ENCODE measurements around the gene CDC42SE2. TPM values are rescaled to one million over a fixed set of nuclear protein-coding genes. Genes with fewer than 3 reads are reported as not detected.
"Not testable (repeated sequence)": the region's sequence is repeated elsewhere in the genome, so short reads cannot be mapped to it uniquely, and the experiment has no call there.

Gene CDC42SE2
- total RNA-seq, 2 experiments from 2014 or later = 68.3 to 99.6 TPM

GRCh38 chr5:131312235-131312772 lies 48.5 kb downstream of the CDC42SE2 start:
- ATAC-seq; intact Hi-C loops (cut with DNase I, micrococcal nuclease); H3K27me3 Mint-ChIP-seq; H3K9me3 Mint-ChIP-seq (ENCODE audit: low read depth); POLR2A ChIA-PET: not testable (repeated sequence)
- DNase-seq = peak; percentile 54
- H3K27ac Mint-ChIP-seq = peak overlapping the region; percentile 33
- peaks cover 75% of the 10 kb centered on the region for H3K4me1 Mint-ChIP-seq
- CTCF ChIA-PET = interaction anchor here (0.6 to 1.2 kb wide), 2 partner anchors 62 to 71 kb away, joined by 3 read pairs; no protein-coding TSS in a partner anchor
- H3K4me3 Mint-ChIP-seq = peak overlapping the region; percentile 63
- H3K36me3 Mint-ChIP-seq (ENCODE audit: low read depth) = peaks cover 21% of the 10 kb centered on the region

GRCh38 chr5:131316026-131316425 lies 52.2 kb downstream of the CDC42SE2 start:
- intact Hi-C loops (cut with DNase I, micrococcal nuclease) = no loop called here
- Mint-ChIP-seq H3K27me3 (no peaks in the 10 kb centered on the region), H3K4me1 (peaks cover 70% of the 10 kb centered on the region), H3K36me3 (ENCODE audit: low read depth) (peaks cover 42% of the 10 kb centered on the region), H3K27ac (peak overlapping the region; percentile 58), H3K9me3 (ENCODE audit: low read depth) (peaks cover 2% of the 10 kb centered on the region), H3K4me3 (no peak overlapping the region)
- no peak for ATAC-seq
- POLR2A ChIA-PET = no interaction called here
- no peak for DNase-seq
- CTCF ChIA-PET = interaction anchor here (0.8 to 1.0 kb wide), 2 partner anchors 8 to 20 kb away, joined by 3 to 4 read pairs; no protein-coding TSS in a partner anchor

- POLR2A ChIA-PET = no interaction called here
- ATAC-seq = no peak
- CTCF ChIA-PET = interaction anchor here (0.6 kb wide), 1 partner anchor 66 kb away, joined by 3 read pairs; no protein-coding TSS in a partner anchor
- Mint-ChIP-seq H3K4me3 (no peak overlapping the region), H3K27me3 (no peaks in the 10 kb centered on the region), H3K36me3 (ENCODE audit: low read depth) (peaks cover 48% of the 10 kb centered on the region), H3K9me3 (ENCODE audit: low read depth) (peaks cover 2% of the 10 kb centered on the region), H3K27ac (peak overlapping the region; percentile 5), H3K4me1 (peaks cover 73% of the 10 kb centered on the region)
- DNase-seq = no peak
- intact Hi-C loops (cut with DNase I, micrococcal nuclease) = no loop called here
Measured at GRCh38 chr5:131316822-131317221, 53.0 kb downstream of the CDC42SE2 start.

GRCh38 chr5:131318455-131318854 lies 54.6 kb downstream of the CDC42SE2 start:
- DNase-seq = no peak
- Mint-ChIP-seq H3K27me3 (no peaks in the 10 kb centered on the region), H3K36me3 (ENCODE audit: low read depth) (peaks cover 57% of the 10 kb centered on the region), H3K4me3 (no peak overlapping the region), H3K9me3 (ENCODE audit: low read depth) (peaks cover 2% of the 10 kb centered on the region), H3K27ac (no peak overlapping the region), H3K4me1 (peaks cover 69% of the 10 kb centered on the region)
- intact Hi-C loops (cut with DNase I, micrococcal nuclease) = no loop called here
- no peak for ATAC-seq
- ChIA-PET CTCF (interaction anchor here (0.6 kb wide), 1 partner anchor 161 kb away, joined by 4 read pairs; no protein-coding TSS in a partner anchor), POLR2A (no interaction called here)

GRCh38 chr5:131321066-131321465 lies 57.2 kb downstream of the CDC42SE2 start:
- Mint-ChIP-seq H3K36me3 (ENCODE audit: low read depth) (peaks cover 60% of the 10 kb centered on the region), H3K27ac (peak overlapping the region; percentile 63), H3K27me3 (no peaks in the 10 kb centered on the region), H3K4me3 (no peak overlapping the region), H3K4me1 (peaks cover 65% of the 10 kb centered on the region), H3K9me3 (ENCODE audit: low read depth) (peaks cover 2% of the 10 kb centered on the region)
- intact Hi-C loops (cut with DNase I, micrococcal nuclease) = loop anchor here in 1 of 2 experiments (2.0 to 5.0 kb wide), 2 partner anchors 32 to 61 kb away; no protein-coding TSS in a partner anchor
- CTCF ChIA-PET = interaction anchor here (0.6 to 1.2 kb wide), 4 partner anchors 32 to 263 kb away, joined by 3 read pairs; no protein-coding TSS in a partner anchor
- DNase-seq (no peak), ATAC-seq (peak; percentile 66)
- POLR2A ChIA-PET = interaction anchor here (0.6 kb wide), 2 partner anchors 36 to 59 kb away, joined by 4 read pairs; no protein-coding TSS in a partner anchor

GRCh38 chr5:131322926-131323325 lies 59.1 kb downstream of the CDC42SE2 start:
- peaks cover 53% of the 10 kb centered on the region for H3K36me3 Mint-ChIP-seq (ENCODE audit: low read depth)
- no peak for ATAC-seq

GRCh38 chr5:131323378-131323777 lies 59.5 kb downstream of the CDC42SE2 start:
- Mint-ChIP-seq H3K36me3 (ENCODE audit: low read depth) (peaks cover 50% of the 10 kb centered on the region), H3K4me3 (no peak overlapping the region), H3K4me1 (peaks cover 69% of the 10 kb centered on the region), H3K9me3 (ENCODE audit: low read depth) (peaks cover 2% of the 10 kb centered on the region), H3K27ac (no peak overlapping the region), H3K27me3 (no peaks in the 10 kb centered on the region)
- DNase-seq (no peak), ATAC-seq (no peak)
- POLR2A ChIA-PET = no interaction called here
- CTCF ChIA-PET = interaction anchor here (1.0 kb wide), 1 partner anchor 29 kb away, joined by 3 read pairs; no protein-coding TSS in a partner anchor
- intact Hi-C loops (cut with DNase I, micrococcal nuclease) = loop anchor here (2.0 to 5.0 kb wide), 3 partner anchors 33 to 59 kb away; no protein-coding TSS in a partner anchor

More at GRCh38 chr5:131322926-131323325, 59.1 kb downstream of the CDC42SE2 start:
- H3K27me3 Mint-ChIP-seq = no peaks in the 10 kb centered on the region
- peak overlapping the region; percentile 84 for H3K27ac Mint-ChIP-seq
- intact Hi-C loops (cut with DNase I, micrococcal nuclease) = loop anchor here (2.0 to 5.0 kb wide), 3 partner anchors 34 to 59 kb away; no protein-coding TSS in a partner anchor
- H3K9me3 Mint-ChIP-seq (ENCODE audit: low read depth) = no peaks in the 10 kb centered on the region
- no peak overlapping the region for H3K4me3 Mint-ChIP-seq
- ChIA-PET POLR2A (no interaction called here), CTCF (no interaction called here)
- no peak for DNase-seq
- H3K4me1 Mint-ChIP-seq = peaks cover 65% of the 10 kb centered on the region

GRCh38 chr5:131324303-131324702 lies 60.5 kb downstream of the CDC42SE2 start:
- H3K4me1 Mint-ChIP-seq = peaks cover 78% of the 10 kb centered on the region
- POLR2A ChIA-PET = no interaction called here

GRCh38 chr5:131328536-131329285 lies 64.9 kb downstream of the CDC42SE2 start:
- Mint-ChIP-seq H3K36me3 (ENCODE audit: low read depth) (peaks cover 42% of the 10 kb centered on the region), H3K27me3 (no peaks in the 10 kb centered on the region), H3K4me1 (peaks cover 62% of the 10 kb centered on the region), H3K4me3 (no peak overlapping the region), H3K27ac (peak overlapping the region; percentile 87), H3K9me3 (ENCODE audit: low read depth) (peaks cover 3% of the 10 kb centered on the region)
- CTCF ChIA-PET = interaction anchor here (0.8 to 1.9 kb wide), 3 partner anchors 10 to 53 kb away, joined by 3 to 5 read pairs (median 4); no protein-coding TSS in a partner anchor
- no peak for DNase-seq
- POLR2A ChIA-PET = interaction anchor here (1.5 kb wide), 1 partner anchor 48 kb away, joined by 3 read pairs; no protein-coding TSS in a partner anchor
- ATAC-seq = peak; percentile 78
- intact Hi-C loops (cut with DNase I, micrococcal nuclease) = loop anchor here in 1 of 2 experiments (2.0 kb wide), 1 partner anchor 54 kb away; no protein-coding TSS in a partner anchor

More at GRCh38 chr5:131324303-131324702, 60.5 kb downstream of the CDC42SE2 start:
- Mint-ChIP-seq H3K27ac (peak overlapping the region; percentile 19), H3K4me3 (no peak overlapping the region), H3K9me3 (ENCODE audit: low read depth) (peaks cover 3% of the 10 kb centered on the region), H3K36me3 (ENCODE audit: low read depth) (peaks cover 50% of the 10 kb centered on the region), H3K27me3 (no peaks in the 10 kb centered on the region)
- intact Hi-C loops (cut with DNase I, micrococcal nuclease) = loop anchor here in 1 of 2 experiments (5.0 kb wide), 1 partner anchor 58 kb away; no protein-coding TSS in a partner anchor
- ATAC-seq (no peak), DNase-seq (no peak)
- CTCF ChIA-PET = interaction anchor here (0.7 to 1.9 kb wide), 3 partner anchors 9 to 52 kb away, joined by 3 to 5 read pairs (median 4); no protein-coding TSS in a partner anchor

- ChIA-PET POLR2A (interaction anchor here (1.5 kb wide), 1 partner anchor 48 kb away, joined by 3 read pairs; no protein-coding TSS in a partner anchor), CTCF (interaction anchor here (0.7 to 1.9 kb wide), 4 partner anchors 9 to 55 kb away, joined by 3 to 5 read pairs (median 4); no protein-coding TSS in a partner anchor)
- Mint-ChIP-seq H3K27me3 (no peaks in the 10 kb centered on the region), H3K4me3 (no peak overlapping the region), H3K9me3 (ENCODE audit: low read depth) (peaks cover 5% of the 10 kb centered on the region), H3K4me1 (peaks cover 64% of the 10 kb centered on the region), H3K27ac (peak overlapping the region; percentile 65), H3K36me3 (ENCODE audit: low read depth) (peaks cover 44% of the 10 kb centered on the region)
- ATAC-seq = no peak
- intact Hi-C loops (cut with DNase I, micrococcal nuclease) = loop anchor here in 1 of 2 experiments (2.0 kb wide), 1 partner anchor 54 kb away; no protein-coding TSS in a partner anchor
- DNase-seq = no peak
Measured at GRCh38 chr5:131329286-131329560, 65.4 kb downstream of the CDC42SE2 start.

- ChIA-PET CTCF (interaction anchor here (0.7 to 1.9 kb wide), 3 partner anchors 8 to 55 kb away, joined by 3 to 5 read pairs (median 3); no protein-coding TSS in a partner anchor), POLR2A (interaction anchor here (1.5 kb wide), 1 partner anchor 49 kb away, joined by 3 read pairs; no protein-coding TSS in a partner anchor)
- H3K4me3 Mint-ChIP-seq = no peak overlapping the region
- intact Hi-C loops (cut with DNase I, micrococcal nuclease) = no loop called here
- peaks cover 65% of the 10 kb centered on the region for H3K4me1 Mint-ChIP-seq
- peaks cover 50% of the 10 kb centered on the region for H3K36me3 Mint-ChIP-seq (ENCODE audit: low read depth)
- no peak overlapping the region for H3K27ac Mint-ChIP-seq
- no peak for ATAC-seq
- no peak for DNase-seq
- H3K27me3 Mint-ChIP-seq = no peaks in the 10 kb centered on the region
- peaks cover 6% of the 10 kb centered on the region for H3K9me3 Mint-ChIP-seq (ENCODE audit: low read depth)
Measured at GRCh38 chr5:131330031-131330430, 66.2 kb downstream of the CDC42SE2 start.
